Kidney epithelial cell (primary cell): ENCODE data around the gene ARHGAP22. TPM values are rescaled to one million over a fixed set of nuclear protein-coding genes. Genes with fewer than 3 reads are reported as not detected.

ENCODE experiments used
- DNase-seq: peaks from one replicate; pipeline ENCODE4 v3.0.0-alpha.2; 2010; ENCODE audit warnings: low read depth
- H3K27me3 ChIP-seq: 2 replicates; pipeline ENCODE4 v1.6.0; 2011; ENCODE audit warnings: low read length; ENCODE audit not compliant: control insufficient read depth, insufficient read depth
- H3K36me3 ChIP-seq: 2 replicates; pipeline ENCODE4 v1.5.1; 2011; ENCODE audit warnings: low read length; ENCODE audit not compliant: control insufficient read depth, insufficient read depth
- H3K4me3 ChIP-seq: 2 replicates; pipeline ENCODE4 v1.5.1; 2011; ENCODE audit warnings: low read depth, mild to moderate bottlenecking, control low read depth, low read length
- CTCF ChIP-seq: IDR thresholded peaks from 2 replicates; pipeline ENCODE4 v1.5.1; 2011; ENCODE audit warnings: mild to moderate bottlenecking, moderate library complexity, low read length, control low read depth, inconsistent platforms; ENCODE audit not compliant: insufficient read depth, poor library complexity, severe bottlenecking
- total RNA-seq: library from RNA; depleted of rRNA; stranded (reverse); fragments of >200 nt; gene quantifications from 2 replicates; pipeline ENCODE4 v1.2.3, GENCODE V29; 2015

ARHGAP22 gene
- total RNA-seq, 1 donor from 2014 or later = 7.0 TPM

GRCh38 chr10:48442090-48442808 is 162.6 kb downstream of the ARHGAP22 start:
- no peak for DNase-seq
- Histone ChIP-seq H3K27me3 (no peaks in the 10 kb centered on the region), H3K4me3 (no peak overlapping the region), H3K36me3 (no peaks in the 10 kb centered on the region)
- TF ChIP-seq CTCF = no peak

- no peak for DNase-seq
- no peaks in the 10 kb centered on the region for H3K36me3 ChIP-seq
- H3K4me3 ChIP-seq = no peak overlapping the region
- no peak for TF ChIP-seq CTCF
- H3K27me3 ChIP-seq = no peaks in the 10 kb centered on the region
Observed at GRCh38 chr10:48440771-48441170, 164.1 kb downstream of the ARHGAP22 start.

- no peak overlapping the region for H3K4me3 ChIP-seq
- H3K36me3 ChIP-seq = no peaks in the 10 kb centered on the region
- TF ChIP-seq CTCF = no peak
- DNase-seq = no peak
- no peaks in the 10 kb centered on the region for H3K27me3 ChIP-seq
Observed at GRCh38 chr10:48439581-48440041, 165.3 kb downstream of the ARHGAP22 start.

GRCh38 chr10:48439031-48439430 is 165.8 kb downstream of the ARHGAP22 start:
- no peak for DNase-seq
- no peaks in the 10 kb centered on the region for H3K36me3 ChIP-seq
- TF ChIP-seq CTCF = no peak
- no peak overlapping the region for H3K4me3 ChIP-seq
- no peaks in the 10 kb centered on the region for H3K27me3 ChIP-seq

GRCh38 chr10:48437546-48437945 is 167.3 kb downstream of the ARHGAP22 start:
- H3K4me3 ChIP-seq = no peak overlapping the region

More at GRCh38 chr10:48437546-48437945, 167.3 kb downstream of the ARHGAP22 start:
- H3K36me3 ChIP-seq = no peaks in the 10 kb centered on the region
- no peak for TF ChIP-seq CTCF
- DNase-seq = no peak
- H3K27me3 ChIP-seq = no peaks in the 10 kb centered on the region
